Head of caudate nucleus (tissue), 42 donors: ENCODE measurements around the gene SYNGR3.
"Not testable (repeated sequence)": the region's sequence is repeated elsewhere in the genome, so short reads cannot be mapped to it uniquely, and the experiment has no call there.

Experiments
- DNase-seq, 42 donors: peaks; one replicate each; pipeline versions ENCODE4 v3.0.0 to v3.0.0-alpha.2; 2020 to 2021; ENCODE audit warnings: mixed read lengths in 7 of 42
- intact Hi-C: fragments of 100-400 bp; cut with DNase I; formaldehyde crosslinking; loops from one replicate; pipeline ENCODE4 v1.15.0; 2022

SYNGR3 gene

GRCh38 chr16:2002406-2003230 is 12.8 kb downstream of the SYNGR3 start:
- intact Hi-C loops = no loop called here
- no peak for DNase-seq

GRCh38 chr16:2003231-2003826 is 13.6 kb downstream of the SYNGR3 start:
- intact Hi-C loops = no loop called here
- no peak for DNase-seq

GRCh38 chr16:2003827-2004641 is 14.3 kb downstream of the SYNGR3 start:
- DNase-seq = peak in 41 of 42 donors; percentile 42 to 90 (median 77)
- intact Hi-C loops = no loop called here

- DNase-seq = no peak
- intact Hi-C loops = no loop called here
Measured at GRCh38 chr16:2004795-2005517, 15.2 kb downstream of the SYNGR3 start.

- intact Hi-C loops = no loop called here
- peak in 1 of 42 donors; percentile 16 for DNase-seq
Measured at GRCh38 chr16:2005646-2006045, 15.9 kb downstream of the SYNGR3 start.

GRCh38 chr16:2006317-2006716 is 16.5 kb downstream of the SYNGR3 start:
- no peak for DNase-seq
- intact Hi-C loops = no loop called here

GRCh38 chr16:2007081-2007836 is 17.5 kb downstream of the SYNGR3 start:
- intact Hi-C loops = no loop called here
- no peak for DNase-seq

GRCh38 chr16:2008009-2008526 is 18.3 kb downstream of the SYNGR3 start:
- DNase-seq = no peak
- intact Hi-C loops = no loop called here

GRCh38 chr16:2008631-2009163 is 18.9 kb downstream of the SYNGR3 start:
- intact Hi-C loops = no loop called here
- no peak for DNase-seq

GRCh38 chr16:2009164-2009711 is 19.5 kb downstream of the SYNGR3 start:
- peak in 1 of 42 donors; percentile 28 for DNase-seq
- intact Hi-C loops = no loop called here

GRCh38 chr16:2009791-2010510 is 20.2 kb downstream of the SYNGR3 start, which contains the start of gene ZNF598:
Gene ZNF598 (minus strand): TSS chr16:2009821.
- intact Hi-C loops = no loop called here
- peak; percentile 49 to 93 (median 86) for DNase-seq

- intact Hi-C loops, DNase-seq: not testable (repeated sequence)
Measured at GRCh38 chr16:2011726-2012125, 22.0 kb downstream of the SYNGR3 start.

- DNase-seq = no peak
- intact Hi-C loops = no loop called here
Measured at GRCh38 chr16:2013527-2013926, 23.8 kb downstream of the SYNGR3 start.

- intact Hi-C loops = no loop called here
- no peak for DNase-seq
Measured at GRCh38 chr16:2015117-2015946, 25.6 kb downstream of the SYNGR3 start.

- intact Hi-C loops = no loop called here
- DNase-seq = no peak
Measured at GRCh38 chr16:2015947-2016208, 26.1 kb downstream of the SYNGR3 start.

GRCh38 chr16:2016407-2016922 is 26.7 kb downstream of the SYNGR3 start:
- intact Hi-C loops = no loop called here
- DNase-seq = no peak
